Stimulated activated CD8-positive, alpha-beta memory T cell treated with anti-CD3 and anti-CD28 coated beads, Interleukin-15, amount 100 ng/mL, for 1 hour (primary cell): Measurements from ENCODE around the gene SERPINB11.
"Not testable (repeated sequence)": the region's sequence is repeated elsewhere in the genome, so short reads cannot be mapped to it uniquely, and the experiment has no call there.

Source experiments
- DNase-seq: peaks from one replicate; pipeline ENCODE4 v3.0.0-alpha.2; 2020; ENCODE audit warnings: low read depth

Gene SERPINB11

GRCh38 chr18:63725682-63726480 lies 23.1 kb downstream of the SERPINB11 start:
- DNase-seq = no peak

GRCh38 chr18:63730773-63731172 lies 28.0 kb downstream of the SERPINB11 start:
- DNase-seq = no peak

- DNase-seq = no peak
Measured at GRCh38 chr18:63731215-63731614, 28.5 kb downstream of the SERPINB11 start.

GRCh38 chr18:63736876-63737275 lies 34.1 kb downstream of the SERPINB11 start:
- DNase-seq = no peak

DNA sequence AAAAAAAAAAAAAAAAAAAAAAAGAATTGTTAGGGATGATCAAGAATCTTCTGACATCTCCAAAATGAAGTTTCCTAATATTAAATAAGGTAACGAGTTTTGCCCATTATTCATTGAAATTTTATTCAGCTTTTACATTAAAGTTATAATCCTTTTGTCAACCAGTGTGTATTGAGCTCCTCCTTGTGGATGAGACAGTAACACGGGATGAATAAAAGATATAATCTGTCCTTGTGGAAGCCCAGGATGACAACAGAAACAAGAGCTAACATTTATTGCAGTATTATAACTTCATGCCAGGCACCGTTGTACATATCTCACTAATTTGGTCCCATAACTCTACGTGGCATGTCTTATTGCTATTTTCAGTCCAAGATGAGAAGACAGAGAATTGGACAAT lies 39.0 kb downstream of the SERPINB11 start:
- DNase-seq = no peak

- DNase-seq = no peak
Measured at GRCh38 chr18:63747006-63747405, 44.2 kb downstream of the SERPINB11 start.

DNA sequence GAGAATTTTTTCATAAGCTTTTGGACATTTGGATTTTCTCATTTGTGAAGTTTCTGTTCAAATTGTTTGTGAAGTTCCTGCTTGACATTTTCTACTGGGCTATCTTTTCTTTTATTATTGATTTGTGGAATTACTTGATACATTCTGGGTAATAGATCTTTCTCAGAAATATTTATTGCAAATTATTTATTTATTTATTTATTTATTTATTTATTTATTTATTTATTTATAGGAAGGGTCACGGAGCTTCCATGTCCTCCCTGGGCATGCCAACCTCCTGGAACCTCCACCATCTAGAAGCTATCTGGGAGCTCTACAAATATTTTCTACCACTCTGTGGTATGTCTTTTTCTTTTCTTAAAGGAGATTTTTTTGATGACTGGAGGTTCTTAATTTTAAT lies 46.7 kb downstream of the SERPINB11 start:
- no peak for DNase-seq

DNA sequence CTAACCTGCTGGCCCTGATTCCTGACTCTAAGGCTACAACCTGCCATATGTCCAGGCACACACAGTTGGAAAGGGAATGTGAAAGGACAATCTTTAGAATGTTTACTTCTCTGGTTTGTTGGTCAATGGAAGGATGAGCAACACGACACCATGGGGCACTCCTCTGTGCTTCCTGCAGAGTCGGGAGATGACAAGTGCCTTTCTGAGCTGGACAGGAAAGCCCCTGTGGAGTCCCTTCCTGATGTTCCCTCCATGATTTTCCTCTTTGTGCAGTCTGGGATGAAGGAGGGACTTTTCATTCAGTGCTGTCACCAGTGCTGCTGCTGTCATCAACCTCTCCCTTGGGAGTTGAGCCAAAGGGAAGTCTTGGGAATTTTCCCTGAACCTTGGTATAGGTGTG lies 49.9 kb downstream of the SERPINB11 start:
- DNase-seq = no peak

GRCh38 chr18:63753676-63754075 lies 50.9 kb downstream of the SERPINB11 start:
- no peak for DNase-seq

DNA sequence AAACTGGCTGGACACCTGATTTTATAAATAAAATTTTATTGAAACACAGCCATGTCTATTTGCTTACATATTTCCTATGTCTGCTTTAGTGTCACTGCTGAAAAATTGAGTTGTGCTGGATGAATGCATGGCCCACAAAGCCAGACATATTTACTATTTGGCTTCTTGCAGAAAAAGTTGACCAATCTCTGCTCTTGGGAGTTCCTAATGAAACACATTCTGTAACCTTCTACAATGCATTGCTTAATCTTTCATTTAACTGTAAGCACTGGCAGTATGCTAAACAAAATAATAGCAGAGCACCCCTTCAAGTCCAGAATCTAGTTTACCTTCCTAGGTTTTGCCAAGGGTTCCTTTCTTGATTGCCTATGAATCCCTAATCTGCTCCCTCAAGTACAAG lies 54.8 kb downstream of the SERPINB11 start:
- DNase-seq = no peak

DNA sequence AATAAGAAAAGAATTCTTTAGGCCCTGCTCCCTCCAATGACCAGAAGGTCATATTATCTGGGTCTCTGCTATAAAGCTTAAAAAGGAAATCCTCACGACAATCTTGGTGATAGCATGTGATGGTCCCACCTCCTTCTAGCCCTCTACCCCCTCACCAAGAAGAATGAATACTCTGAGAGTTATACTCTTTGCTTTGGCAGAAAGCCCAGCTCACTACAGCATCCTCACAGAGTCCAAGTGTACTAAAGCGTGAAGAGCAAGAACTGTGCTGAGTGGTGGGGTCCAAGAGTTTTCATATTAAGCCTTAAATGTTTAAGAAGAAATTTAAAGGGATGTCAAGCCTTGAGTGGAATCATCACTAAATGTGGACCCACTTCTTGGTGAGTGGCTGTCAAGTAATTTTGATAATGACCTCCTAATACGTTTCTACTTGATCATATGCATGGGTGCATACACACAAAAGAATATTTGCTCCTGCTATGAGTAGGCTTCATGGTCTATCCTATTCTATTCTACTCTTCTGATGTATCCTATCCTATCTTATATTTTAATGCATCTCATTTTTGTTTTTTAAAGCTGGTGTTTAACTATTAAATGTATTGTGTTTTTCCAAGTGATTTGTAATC lies 56.0 kb downstream of the SERPINB11 start:
- no peak for DNase-seq

DNA sequence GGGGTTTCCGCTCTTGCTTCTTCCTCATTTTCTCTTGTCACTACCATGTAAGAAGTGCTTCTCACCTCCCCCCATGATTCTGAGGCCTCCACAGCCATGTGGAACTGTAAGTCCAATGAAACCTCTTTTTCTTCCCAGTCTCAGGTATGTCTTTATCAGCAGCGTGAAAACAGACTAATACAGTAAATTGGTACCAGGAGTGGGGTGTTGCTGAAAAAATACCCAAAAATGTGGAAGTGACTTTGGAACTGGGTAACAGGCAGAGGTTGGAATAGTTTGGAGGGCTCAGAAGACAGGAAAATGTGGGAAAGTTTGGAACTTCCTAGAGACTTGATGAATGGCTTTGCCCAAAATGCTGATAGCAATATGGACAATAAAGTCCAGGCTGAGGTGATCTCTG lies 57.0 kb downstream of the SERPINB11 start:
- not testable (repeated sequence) for DNase-seq

DNA sequence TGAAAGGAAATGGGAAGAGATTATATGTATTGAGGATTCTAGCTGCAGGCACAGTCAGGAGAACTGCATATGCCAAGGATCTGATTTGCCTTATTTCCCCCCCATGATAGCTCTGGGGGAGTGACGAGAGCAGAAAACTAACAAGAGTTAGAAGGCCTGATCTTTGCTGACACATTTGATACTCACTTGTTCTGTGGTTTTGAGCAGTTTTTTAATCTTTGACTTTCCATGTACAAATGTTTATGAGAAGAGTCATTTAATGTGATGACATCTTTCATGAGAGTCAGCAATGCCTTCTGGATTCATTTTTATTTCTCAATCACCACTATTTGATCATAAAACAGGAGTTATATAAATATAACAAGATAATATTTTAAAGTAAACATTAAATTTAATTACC lies 59.8 kb downstream of the SERPINB11 start:
- no peak for DNase-seq

DNA sequence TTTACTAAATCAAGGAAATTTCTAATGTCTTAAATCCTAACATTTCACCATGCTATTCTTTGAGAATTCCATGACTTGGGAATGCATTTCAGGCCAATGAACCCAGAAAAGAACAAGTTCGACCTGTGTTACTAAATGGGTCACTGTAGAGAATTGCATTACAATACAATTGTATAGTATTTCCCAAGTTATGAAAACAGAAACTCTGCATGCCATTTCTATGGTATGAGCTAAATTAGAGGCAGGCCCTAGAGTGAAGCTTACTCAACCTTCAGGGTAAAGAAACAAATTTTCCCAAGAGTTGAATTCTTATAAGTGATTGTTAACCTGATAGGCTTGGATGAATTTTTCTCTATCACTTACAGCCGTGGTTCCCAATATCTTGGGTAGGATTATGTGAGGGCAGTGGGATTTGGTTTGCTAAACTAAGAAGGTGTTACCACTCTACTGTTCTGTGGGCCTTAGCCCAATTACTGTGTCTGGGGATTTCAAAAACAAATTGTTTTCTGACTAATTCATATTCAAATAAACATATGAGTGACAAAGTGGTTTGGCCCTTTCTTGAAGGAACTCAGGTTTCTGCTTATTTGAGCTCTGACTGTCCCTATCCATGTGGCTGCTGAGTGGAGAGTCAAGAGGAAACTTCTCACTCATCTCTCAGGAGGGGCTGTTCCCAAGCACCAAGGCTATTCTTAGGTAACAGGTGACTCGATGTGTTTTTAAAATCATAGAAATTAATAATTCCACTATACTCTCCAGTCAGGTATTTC lies 61.3 kb downstream of the SERPINB11 start:
- DNase-seq = no peak

DNA sequence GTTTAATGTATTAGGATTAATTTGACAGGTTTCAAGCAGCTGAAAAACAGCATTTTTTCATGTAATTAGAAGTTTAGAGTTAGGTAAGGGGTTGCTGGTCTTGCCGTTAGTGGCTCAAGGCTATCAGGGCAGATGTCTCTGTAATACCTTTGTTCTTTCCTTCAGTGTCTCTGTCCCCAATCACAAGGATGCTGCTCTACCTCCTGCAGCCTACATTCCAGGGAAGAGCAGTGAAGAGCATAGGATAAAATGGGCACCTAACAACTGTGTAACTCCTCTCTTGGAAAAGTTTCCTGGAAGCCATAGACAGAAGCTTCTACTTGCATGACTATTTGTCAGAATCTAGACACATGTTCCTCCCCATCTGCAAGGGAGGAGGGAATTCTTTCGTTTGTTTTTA lies 63.1 kb downstream of the SERPINB11 start:
- no peak for DNase-seq
